ENCODE measurements around the gene STARD6. TPM values are rescaled to one million over a fixed set of nuclear protein-coding genes. Genes with fewer than 3 reads are reported as not detected.
A peak's percentile ranks its signal among the peaks of the same experiment; 100 is the strongest.

STARD6 gene
- total RNA-seq, 1 donor from 2014 or later = not detected

DNA sequence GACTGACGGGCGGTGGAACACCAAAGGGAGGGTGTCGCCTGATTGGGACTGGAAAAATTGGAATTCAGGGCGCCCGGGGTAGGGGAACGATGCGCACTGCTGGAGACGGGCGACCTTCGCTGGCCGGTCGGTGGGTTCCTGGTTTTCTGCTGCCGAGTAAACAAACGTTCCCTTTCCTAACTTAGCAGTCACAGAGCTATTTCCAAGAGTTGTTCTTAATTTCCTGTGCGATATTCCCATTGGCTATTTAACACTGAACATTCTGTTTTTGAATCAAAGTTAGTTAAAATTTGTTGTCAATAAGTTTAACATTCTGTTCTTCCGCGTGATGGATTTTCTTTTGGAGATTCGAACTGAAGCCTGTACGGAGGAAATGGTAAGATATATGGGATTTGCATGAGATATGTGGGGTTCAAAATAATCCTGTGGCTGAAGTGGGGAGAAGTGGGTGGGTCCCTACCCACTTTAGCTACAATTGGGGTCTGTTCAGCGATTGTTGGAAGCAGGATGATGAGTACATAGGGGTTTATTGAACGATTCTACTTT, 910 bp upstream of the STARD6 start:
- TF ChIP-seq, protein P1, sequence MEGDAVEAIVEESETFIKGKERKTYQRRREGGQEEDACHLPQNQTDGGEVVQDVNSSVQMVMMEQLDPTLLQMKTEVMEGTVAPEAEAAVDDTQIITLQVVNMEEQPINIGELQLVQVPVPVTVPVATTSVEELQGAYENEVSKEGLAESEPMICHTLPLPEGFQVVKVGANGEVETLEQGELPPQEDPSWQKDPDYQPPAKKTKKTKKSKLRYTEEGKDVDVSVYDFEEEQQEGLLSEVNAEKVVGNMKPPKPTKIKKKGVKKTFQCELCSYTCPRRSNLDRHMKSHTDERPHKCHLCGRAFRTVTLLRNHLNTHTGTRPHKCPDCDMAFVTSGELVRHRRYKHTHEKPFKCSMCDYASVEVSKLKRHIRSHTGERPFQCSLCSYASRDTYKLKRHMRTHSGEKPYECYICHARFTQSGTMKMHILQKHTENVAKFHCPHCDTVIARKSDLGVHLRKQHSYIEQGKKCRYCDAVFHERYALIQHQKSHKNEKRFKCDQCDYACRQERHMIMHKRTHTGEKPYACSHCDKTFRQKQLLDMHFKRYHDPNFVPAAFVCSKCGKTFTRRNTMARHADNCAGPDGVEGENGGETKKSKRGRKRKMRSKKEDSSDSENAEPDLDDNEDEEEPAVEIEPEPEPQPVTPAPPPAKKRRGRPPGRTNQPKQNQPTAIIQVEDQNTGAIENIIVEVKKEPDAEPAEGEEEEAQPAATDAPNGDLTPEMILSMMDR (IDR thresholded peaks at IDR 0.05; ENCODE audit: insufficient read depth, low read length, severe bottlenecking) = no peak
- peak overlapping the region; percentile 69 for H3K4me3 ChIP-seq (ENCODE audit: low read depth, low read length)
- DNase-seq (ENCODE audit: low read depth) = peak; percentile 13
- FAIRE-seq = no peak
- H3K27me3 ChIP-seq (ENCODE audit: control insufficient read depth, insufficient read depth, low read length) = no peaks in the 10 kb centered on the region
- H3K36me3 ChIP-seq (ENCODE audit: control insufficient read depth, insufficient read depth, low read length) = no peaks in the 10 kb centered on the region

- Histone ChIP-seq H3K27me3 (ENCODE audit: control insufficient read depth, insufficient read depth, low read length) (no peaks in the 10 kb centered on the region), H3K36me3 (ENCODE audit: control insufficient read depth, insufficient read depth, low read length) (no peaks in the 10 kb centered on the region), H3K4me3 (ENCODE audit: low read depth, low read length) (peak overlapping the region; percentile 69)
- FAIRE-seq = peak; percentile 13
- peak; percentile 67 for DNase-seq (ENCODE audit: low read depth)
- TF ChIP-seq, protein P1 (IDR thresholded peaks at IDR 0.05; ENCODE audit: insufficient read depth, low read length, severe bottlenecking) = no peak
These were observed 487 bp downstream of the STARD6 start for GRCh38 chr18:54357082-54357659.

- FAIRE-seq = no peak
- TF ChIP-seq, protein P1 (IDR thresholded peaks at IDR 0.05; ENCODE audit: insufficient read depth, low read length, severe bottlenecking) = no peak
- no peak for DNase-seq (ENCODE audit: low read depth)
- H3K4me3 ChIP-seq (ENCODE audit: low read depth, low read length) = no peak overlapping the region
- H3K36me3 ChIP-seq (ENCODE audit: control insufficient read depth, insufficient read depth, low read length) = no peaks in the 10 kb centered on the region
- H3K27me3 ChIP-seq (ENCODE audit: control insufficient read depth, insufficient read depth, low read length) = no peaks in the 10 kb centered on the region
These were observed 6.5 kb downstream of the STARD6 start for GRCh38 chr18:54351186-54351585.

GRCh38 chr18:54338230-54338629, 19.4 kb downstream of the STARD6 start:
- FAIRE-seq = no peak
- TF ChIP-seq, protein P1 (IDR thresholded peaks at IDR 0.05; ENCODE audit: insufficient read depth, low read length, severe bottlenecking) = no peak
- no peaks in the 10 kb centered on the region for H3K27me3 ChIP-seq (ENCODE audit: control insufficient read depth, insufficient read depth, low read length)
- DNase-seq (ENCODE audit: low read depth) = no peak
- no peaks in the 10 kb centered on the region for H3K36me3 ChIP-seq (ENCODE audit: control insufficient read depth, insufficient read depth, low read length)
- no peak overlapping the region for H3K4me3 ChIP-seq (ENCODE audit: low read depth, low read length)

DNA sequence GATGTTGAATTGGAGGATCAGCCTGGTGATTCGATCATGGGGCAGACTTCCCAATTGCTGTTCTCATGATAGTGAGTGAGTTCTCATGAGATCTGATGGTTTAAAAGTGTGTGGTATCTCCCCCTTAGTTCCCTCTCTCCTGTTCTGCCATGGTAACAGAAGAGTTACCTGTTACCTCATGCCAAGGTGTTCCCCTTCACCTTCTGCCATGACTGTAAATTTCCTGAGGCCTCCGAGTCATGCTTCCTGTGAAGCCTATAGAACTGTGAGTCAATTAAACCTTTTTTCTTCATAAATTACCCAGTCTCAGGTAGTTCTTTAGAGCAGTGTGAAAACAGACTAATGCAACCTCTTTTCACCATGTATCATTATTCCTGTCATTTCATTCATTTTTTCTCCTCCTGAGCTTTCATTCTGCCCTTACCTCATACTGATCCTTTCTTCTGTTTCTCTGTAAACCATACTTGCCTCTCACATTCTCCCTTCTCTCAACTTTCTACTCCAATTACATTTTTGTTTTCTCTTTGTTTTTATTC, 22.0 kb downstream of the STARD6 start:
- Histone ChIP-seq H3K27me3 (ENCODE audit: control insufficient read depth, insufficient read depth, low read length) (no peaks in the 10 kb centered on the region), H3K36me3 (ENCODE audit: control insufficient read depth, insufficient read depth, low read length) (no peaks in the 10 kb centered on the region), H3K4me3 (ENCODE audit: low read depth, low read length) (no peak overlapping the region)
- FAIRE-seq (no peak), DNase-seq (ENCODE audit: low read depth) (peak; percentile 82)
- TF ChIP-seq, protein P1 (IDR thresholded peaks at IDR 0.05; ENCODE audit: insufficient read depth, low read length, severe bottlenecking) = no peak
